Keratinocyte (primary cell): Measurements from ENCODE around the gene ARHGAP22. TPM values are rescaled to one million over a fixed set of nuclear protein-coding genes. Genes with fewer than 3 reads are reported as not detected.

Experiments
- DNase-seq: peaks from one replicate; pipeline ENCODE4 v3.0.0-alpha.2; 2011; ENCODE audit warnings: low read depth, missing footprints, low spot score
- FAIRE-seq: peaks from 2 replicates; lab custom pipeline; 2011; peaks lifted over from hg19 to GRCh38; lab: Jason Lieb, UNC
- H2AFZ ChIP-seq: 2 replicates; pipeline ENCODE4 v1.6.0; 2012; ENCODE audit warnings: low read length, control low read depth, inconsistent platforms; ENCODE audit not compliant: control insufficient read depth
- H3K27ac ChIP-seq: 2 replicates; pipeline ENCODE4 v1.5.1; 2011; ENCODE audit warnings: low read length; ENCODE audit not compliant: control insufficient read depth, insufficient read depth
- H3K27me3 ChIP-seq: 3 replicates; pipeline ENCODE4 v1.6.0; 2011; ENCODE audit warnings: low read length; ENCODE audit not compliant: control insufficient read depth, insufficient read depth; ENCODE audit errors: extremely low read depth
- H3K36me3 ChIP-seq, 2 experiments: 2 replicates in 1 of 2; 3 replicates in 1 of 2; pipeline ENCODE4 v1.5.1; 2011; ENCODE audit warnings: low read length in 2 of 2, mild to moderate bottlenecking in 1 of 2; ENCODE audit not compliant: control insufficient read depth in 2 of 2, insufficient read depth in 2 of 2; ENCODE audit errors: extremely low read depth in 1 of 2
- H3K4me1 ChIP-seq: 3 replicates; pipeline ENCODE4 v1.5.1; 2011; ENCODE audit warnings: low read length; ENCODE audit not compliant: control insufficient read depth, insufficient read depth; ENCODE audit errors: extremely low read depth
- H3K4me2 ChIP-seq: 3 replicates; pipeline ENCODE4 v1.6.0; 2011; ENCODE audit warnings: low read depth, low read length; ENCODE audit not compliant: control insufficient read depth, insufficient read depth; ENCODE audit errors: extremely low read depth
- H3K4me3 ChIP-seq, 3 experiments: fragments of 200-600 bp in 1 of 3; sonication (generic) in 1 of 3; 2 replicates in 2 of 3; 3 replicates in 1 of 3; pipeline ENCODE4 v1.5.1; 2011 to 2016; ENCODE audit warnings: low read length in 3 of 3, mild to moderate bottlenecking in 3 of 3, control low read depth in 2 of 3, inconsistent platforms in 1 of 3, low read depth in 1 of 3, mixed read lengths in 1 of 3, mixed run types in 1 of 3, moderate library complexity in 1 of 3; ENCODE audit not compliant: control insufficient read depth in 2 of 3, insufficient read depth in 2 of 3; ENCODE audit errors: extremely low read depth in 1 of 3
- H3K79me2 ChIP-seq: 2 replicates; pipeline ENCODE4 v1.6.0; 2012; ENCODE audit warnings: low read length; ENCODE audit not compliant: control insufficient read depth, insufficient read depth
- H3K9ac ChIP-seq: 3 replicates; pipeline ENCODE4 v1.6.0; 2011; ENCODE audit warnings: low read length; ENCODE audit not compliant: control insufficient read depth, insufficient read depth; ENCODE audit errors: extremely low read depth
- H3K9me1 ChIP-seq: 3 replicates; pipeline ENCODE4 v1.6.0; 2011; ENCODE audit warnings: low read length; ENCODE audit not compliant: control insufficient read depth, insufficient read depth; ENCODE audit errors: extremely low read depth
- H3K9me3 ChIP-seq: 2 replicates; pipeline ENCODE4 v1.5.1; 2012; ENCODE audit warnings: low read depth, low read length; ENCODE audit not compliant: control insufficient read depth
- H4K20me1 ChIP-seq: 3 replicates; pipeline ENCODE4 v1.6.0; 2011; ENCODE audit warnings: low read length; ENCODE audit not compliant: control insufficient read depth, insufficient read depth; ENCODE audit errors: extremely low read depth
- CTCF ChIP-seq, 3 experiments: IDR thresholded peaks in 1 of 3; conservative IDR thresholded peaks in 1 of 3; optimal IDR thresholded peaks in 1 of 3; 2 replicates in 2 of 3; 3 replicates in 1 of 3; pipeline versions ENCODE3 to v1.5.1; 2011; ENCODE audit warnings: low read length in 3 of 3, mild to moderate bottlenecking in 3 of 3, moderate library complexity in 2 of 3, control low read depth in 1 of 3, inconsistent platforms in 1 of 3; ENCODE audit not compliant: insufficient read depth in 2 of 3; ENCODE audit errors: extremely low read depth in 1 of 3
- EZH2 ChIP-seq: IDR thresholded peaks from one replicate; pipeline ENCODE4 v1.6.1; 2012; ENCODE audit warnings: inconsistent platforms, mild to moderate bottlenecking, low read length, moderate library complexity
- dilution Hi-C: fragments of 300-500 bp; cut with MboI; formaldehyde crosslinking; loops from one replicate; pipeline ENCODE4 v1.7.0; 2020; ENCODE audit warnings: low sequenced_read_pairs; ENCODE audit not compliant: extremely low pct_ligation_motif_present
- polyA plus RNA-seq, 5 experiments: library from polyadenylated mRNA; depleted of rRNA in 3 of 5; stranded (reverse) in 3 of 5; stranded (forward) in 1 of 5; unstranded in 1 of 5; fragments of >200 nt; gene quantifications; 1 replicate in 1 of 5; 2 replicates in 3 of 5; 3 replicates in 1 of 5; pipeline versions ENCODE4 v1.2.1 to v1.2.3, GENCODE V29; 2011 to 2012; ENCODE audit warnings: missing spikeins in 2 of 5, low read depth in 1 of 5, low replicate concordance in 1 of 5

ARHGAP22 gene
- polyA plus RNA-seq, 1 donor (not counting 4 experiments of a cell fraction or from before 2014, with no cell fraction given): 4.9 TPM

GRCh38 chr10:48587101-48587500 lies 17.8 kb downstream of the ARHGAP22 start:
- dilution Hi-C loops: no loop called here
- no peak for DNase-seq
- TF ChIP-seq EZH2: no peak
- no peak for TF ChIP-seq CTCF (optimal IDR thresholded peaks at IDR 0.05 in 1 of 3, IDR thresholded peaks at IDR 0.05 in 1 of 3, conservative IDR thresholded peaks at IDR 0.05 in 1 of 3; ENCODE audit: extremely low read depth in 1 of 3, insufficient read depth in 2 of 3, low read length in 3 of 3)
- FAIRE-seq: no peak
- H3K27me3 ChIP-seq: peaks cover 4% of the 10 kb centered on the region
- no peak overlapping the region for H2AFZ ChIP-seq
- H3K4me1 ChIP-seq: peaks cover 15% of the 10 kb centered on the region
- H3K79me2 ChIP-seq: no peaks in the 10 kb centered on the region
- peaks cover 3% of the 10 kb centered on the region for H3K9me3 ChIP-seq
- no peak overlapping the region for H3K4me3 ChIP-seq
- H3K9ac ChIP-seq: no peak overlapping the region
- no peak overlapping the region for H3K27ac ChIP-seq
- no peaks in the 10 kb centered on the region for H3K36me3 ChIP-seq
- no peaks in the 10 kb centered on the region for H3K9me1 ChIP-seq
- no peak overlapping the region for H3K4me2 ChIP-seq
- H4K20me1 ChIP-seq: no peaks in the 10 kb centered on the region

GRCh38 chr10:48582970-48583369 lies 21.9 kb downstream of the ARHGAP22 start:
- H3K27ac ChIP-seq: no peak overlapping the region
- H2AFZ ChIP-seq: no peak overlapping the region
- H3K27me3 ChIP-seq: peaks cover 8% of the 10 kb centered on the region
- H3K4me3 ChIP-seq: no peak overlapping the region
- H3K9me1 ChIP-seq: no peaks in the 10 kb centered on the region
- H3K4me2 ChIP-seq: no peak overlapping the region
- no peak for FAIRE-seq
- dilution Hi-C loops: no loop called here
- H4K20me1 ChIP-seq: no peaks in the 10 kb centered on the region
- no peak for DNase-seq
- peaks cover 3% of the 10 kb centered on the region for H3K9me3 ChIP-seq
- peaks cover 11% of the 10 kb centered on the region for H3K4me1 ChIP-seq
- no peaks in the 10 kb centered on the region for H3K36me3 ChIP-seq
- H3K79me2 ChIP-seq: no peaks in the 10 kb centered on the region
- TF ChIP-seq EZH2 (no peak), CTCF (optimal IDR thresholded peaks at IDR 0.05 in 1 of 3, IDR thresholded peaks at IDR 0.05 in 1 of 3, conservative IDR thresholded peaks at IDR 0.05 in 1 of 3; ENCODE audit: extremely low read depth in 1 of 3, insufficient read depth in 2 of 3, low read length in 3 of 3) (no peak)
- no peak overlapping the region for H3K9ac ChIP-seq
